NCI-H1105 treated with DMSO at 0.1 percent for 48 hours (cell line): ENCODE measurements around the gene EFHC2.

Source experiments
- DNase-seq: peaks from one replicate; lab custom pipeline; 2025; lab: John Stamatoyannopoulos, UW

Gene EFHC2

GRCh38 chrX:44147130-44147529, 196.3 kb downstream of the EFHC2 start:
- no peak for DNase-seq

GRCh38 chrX:44144177-44144945, 199.1 kb downstream of the EFHC2 start:
- no peak for DNase-seq

GRCh38 chrX:44143061-44143602, 200.3 kb downstream of the EFHC2 start:
- no peak for DNase-seq

GRCh38 chrX:44130189-44130588, 213.3 kb downstream of the EFHC2 start:
- DNase-seq = no peak

GRCh38 chrX:44113337-44113736, 230.1 kb downstream of the EFHC2 start:
- DNase-seq = no peak

GRCh38 chrX:44106864-44107263, 236.6 kb downstream of the EFHC2 start:
- DNase-seq = no peak

GRCh38 chrX:44105228-44105913, 238.1 kb downstream of the EFHC2 start:
- no peak for DNase-seq

GRCh38 chrX:44104699-44105098, 238.8 kb downstream of the EFHC2 start:
- DNase-seq = no peak

GRCh38 chrX:44101281-44101680, 242.2 kb downstream of the EFHC2 start:
- no peak for DNase-seq

- DNase-seq = no peak
These were observed 244.1 kb downstream of the EFHC2 start for GRCh38 chrX:44099366-44099765.
